GM18502 (cell line): ENCODE data around the gene FGFR3.

Source experiments
- ATAC-seq: cut with Tn5 transposase; IDR thresholded peaks from one replicate; pipeline ENCODE4 v1.9.1; 2021; ENCODE audit warnings: mild to moderate bottlenecking; ENCODE audit not compliant: unreplicated experiment, poor library complexity

Gene FGFR3

DNA sequence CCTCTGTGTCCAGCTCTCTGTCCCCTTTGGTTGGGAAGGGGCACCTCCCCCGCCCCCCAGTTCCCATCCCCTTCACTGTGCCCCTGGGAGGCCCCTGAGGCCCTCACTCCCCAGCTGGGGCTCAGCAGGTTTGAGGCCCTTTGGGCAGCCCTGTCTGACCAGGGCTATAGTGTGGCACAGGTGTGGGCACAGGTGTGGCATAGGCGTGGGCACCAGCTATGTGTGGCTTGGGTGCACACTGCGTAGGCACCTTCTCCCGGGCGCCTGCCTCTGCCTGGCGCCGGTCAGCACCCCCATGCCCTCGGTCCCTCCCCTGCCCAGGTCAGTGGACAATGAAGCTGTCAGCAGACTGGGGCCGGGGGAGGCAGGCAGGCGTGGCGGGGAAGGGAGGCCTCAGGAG, 7.5 kb upstream of the FGFR3 start:
- ATAC-seq, result no peak

DNA sequence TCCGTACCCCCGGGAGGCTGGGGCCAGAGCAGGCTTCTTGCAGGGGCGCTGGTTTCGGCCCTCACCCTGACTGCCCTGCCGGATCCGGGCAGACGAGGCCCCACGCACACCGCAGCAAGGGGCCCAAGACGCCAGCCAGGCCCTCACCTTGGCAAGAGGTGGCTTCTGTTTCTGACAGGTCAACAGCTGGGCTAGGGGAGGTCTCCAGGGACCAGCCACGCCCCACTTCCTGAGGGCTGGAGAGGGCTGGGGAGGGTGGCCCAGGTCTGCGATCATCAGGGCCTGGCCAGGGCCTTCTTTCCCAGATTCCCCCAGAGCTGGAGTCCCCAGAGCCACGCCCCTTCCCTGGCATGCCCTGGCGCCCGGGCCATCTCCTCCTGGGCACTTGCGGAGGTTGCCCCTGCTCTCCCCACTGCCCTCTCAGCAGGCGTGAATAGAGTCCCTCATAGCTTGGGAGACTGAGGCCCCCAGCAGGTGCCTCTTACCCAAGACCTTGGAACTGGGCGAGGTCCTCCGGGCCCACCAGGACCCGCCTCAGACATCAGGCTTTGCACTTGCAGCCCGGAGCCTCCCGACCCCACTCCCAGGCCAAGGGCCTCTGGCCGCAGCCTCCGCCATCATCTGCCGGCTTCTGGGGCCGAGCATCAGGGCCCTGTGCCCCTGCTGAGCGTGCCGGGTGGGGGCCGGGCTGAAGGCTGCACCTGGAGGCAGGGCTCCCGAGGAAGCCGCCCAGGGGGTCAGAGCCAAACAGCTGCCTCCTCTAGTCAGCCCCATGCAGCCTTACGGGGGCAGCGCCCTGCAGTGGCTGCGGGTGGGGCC, 6.3 kb upstream of the FGFR3 start:
- ATAC-seq, result no peak

DNA sequence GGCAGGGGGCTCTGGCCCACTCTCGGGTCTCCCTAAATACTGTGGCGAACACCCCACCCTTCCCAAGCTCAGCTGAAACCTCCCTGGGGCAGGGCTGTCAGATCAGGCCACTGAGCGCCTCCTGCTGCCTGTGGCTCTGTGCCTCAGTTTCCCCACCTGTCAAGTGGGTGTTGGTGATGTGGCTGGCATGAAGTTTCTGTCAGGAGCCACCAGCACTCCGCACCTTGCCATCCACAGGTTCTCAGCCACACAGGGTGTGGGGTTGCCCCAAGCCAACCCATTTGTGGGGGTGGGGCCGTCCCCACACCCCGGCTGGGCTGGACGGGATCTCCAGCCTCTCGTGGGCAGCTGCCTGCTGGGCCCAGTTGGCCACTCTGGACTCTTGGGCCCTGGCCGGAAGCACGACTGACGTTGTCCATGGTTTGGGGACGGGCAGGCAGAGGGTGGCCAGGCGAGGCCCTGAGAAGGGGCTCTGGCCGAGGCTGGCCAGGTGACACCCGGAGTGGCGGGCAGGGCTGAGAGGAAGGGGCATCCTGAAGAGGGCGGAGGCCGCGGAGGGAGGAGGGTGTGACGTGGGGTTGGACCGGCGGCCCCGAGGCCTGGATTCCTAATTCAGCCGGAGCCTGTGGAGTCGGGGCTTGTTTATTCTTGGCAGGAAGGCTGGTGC, 5.5 kb upstream of the FGFR3 start:
- ATAC-seq, result no peak

DNA sequence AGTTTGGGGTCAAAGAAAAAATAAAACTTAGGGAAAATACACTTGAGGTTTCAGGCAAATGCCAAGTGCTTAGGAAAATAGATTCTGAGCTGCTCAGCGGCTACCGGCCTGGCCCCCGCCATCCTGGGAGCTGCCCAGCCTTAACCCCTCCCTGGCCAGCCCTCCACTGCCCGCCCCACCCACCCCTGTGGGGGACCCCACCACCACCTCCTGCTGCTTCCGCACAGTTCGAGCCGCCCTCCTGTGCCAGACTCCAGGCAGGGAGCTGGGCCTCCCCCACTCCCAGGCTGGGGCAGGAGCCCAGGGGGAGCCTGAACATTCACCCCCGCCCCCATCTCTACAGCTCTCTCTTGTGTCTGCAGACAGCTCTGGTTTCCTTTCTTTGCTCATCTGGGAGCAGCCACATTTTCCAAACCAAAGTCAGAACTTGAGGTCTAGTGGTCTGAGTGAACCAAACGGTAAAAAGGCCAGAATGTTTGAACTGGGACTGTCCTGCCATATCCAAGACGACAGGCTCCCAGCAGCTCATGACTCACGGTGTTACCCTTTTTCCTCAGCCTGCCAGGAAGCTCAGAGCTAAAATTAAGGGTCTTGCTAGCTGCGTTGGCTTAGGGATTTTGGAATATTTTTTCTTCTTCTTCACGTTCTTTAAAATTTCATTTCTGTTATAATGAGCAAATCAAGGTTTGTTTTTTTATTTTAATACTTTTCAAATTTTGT, 4.7 kb upstream of the FGFR3 start:
- ATAC-seq, result no peak

DNA sequence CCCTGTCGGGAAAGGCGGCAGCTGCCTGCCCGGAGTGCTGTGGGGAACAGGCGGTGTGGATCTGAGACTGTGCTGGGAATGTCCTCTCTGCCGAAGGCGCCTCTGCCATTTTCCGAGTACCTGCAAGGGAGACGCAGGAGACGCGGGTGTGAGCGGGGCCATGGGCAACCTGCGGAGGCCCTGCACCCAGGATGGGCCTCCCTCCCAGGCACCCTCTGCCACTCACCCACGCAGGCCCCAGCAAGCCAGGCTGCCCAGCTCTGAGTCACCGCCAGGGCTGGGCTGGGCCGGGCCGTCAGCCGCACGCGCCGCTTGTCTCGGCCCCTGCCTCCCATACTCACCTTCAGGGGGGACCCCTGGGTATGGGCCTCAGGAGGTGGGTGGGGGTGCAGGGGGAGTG, 3.5 kb upstream of the FGFR3 start:
- no peak for ATAC-seq

DNA sequence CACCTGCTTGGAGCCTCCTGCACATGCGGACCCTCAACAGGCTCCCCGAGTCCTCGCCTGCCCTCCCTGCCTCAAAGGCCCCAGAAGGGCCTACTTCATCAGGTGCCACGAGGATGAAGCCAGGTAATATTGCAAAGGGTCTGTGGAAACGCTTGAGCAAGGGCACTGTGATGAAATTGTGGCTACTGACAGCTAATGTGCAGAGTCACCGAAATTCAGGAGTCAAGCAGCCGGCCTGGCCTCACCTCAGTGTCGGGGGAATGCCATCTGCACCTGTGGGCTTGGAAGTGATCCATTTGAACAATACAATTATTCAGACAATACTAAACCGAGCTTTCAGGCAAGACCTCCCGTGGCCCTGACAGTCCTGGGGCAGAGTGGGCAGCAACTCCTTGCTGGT, 3.1 kb upstream of the FGFR3 start:
- no peak for ATAC-seq

DNA sequence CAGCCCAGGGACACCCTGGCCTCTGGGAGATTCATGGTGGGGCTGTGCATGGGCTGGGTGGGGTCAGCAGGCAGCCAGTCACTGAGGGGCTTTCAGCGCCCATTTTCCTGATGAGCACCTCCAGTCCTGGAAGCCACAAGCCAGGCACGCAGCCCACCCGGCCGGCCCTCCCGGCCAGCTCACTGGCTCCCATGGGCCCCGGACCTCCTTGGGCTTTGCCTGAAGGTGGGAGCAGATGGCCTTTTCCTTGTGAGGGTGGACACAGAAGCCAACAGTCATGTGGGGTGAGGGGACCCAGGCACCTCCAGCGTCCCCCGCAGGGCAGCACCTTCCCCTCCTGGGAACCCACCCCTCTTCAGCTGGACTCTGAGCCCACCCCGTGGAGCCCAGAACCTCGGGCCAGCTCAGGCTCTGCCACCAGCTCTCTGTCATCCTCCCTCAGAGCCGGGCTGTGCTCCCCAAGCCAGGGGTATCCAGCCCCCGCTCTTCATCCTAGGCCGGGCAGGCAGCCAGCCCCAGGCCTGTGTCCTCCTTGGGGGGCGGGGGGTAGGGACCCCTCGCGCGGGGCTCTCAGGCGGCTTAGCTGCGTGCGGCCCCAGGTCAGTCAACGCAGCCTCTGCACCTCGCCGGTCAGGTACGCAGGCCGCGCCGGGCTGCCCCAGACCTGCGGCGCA, 798 bp upstream of the FGFR3 start:
- no peak for ATAC-seq

DNA sequence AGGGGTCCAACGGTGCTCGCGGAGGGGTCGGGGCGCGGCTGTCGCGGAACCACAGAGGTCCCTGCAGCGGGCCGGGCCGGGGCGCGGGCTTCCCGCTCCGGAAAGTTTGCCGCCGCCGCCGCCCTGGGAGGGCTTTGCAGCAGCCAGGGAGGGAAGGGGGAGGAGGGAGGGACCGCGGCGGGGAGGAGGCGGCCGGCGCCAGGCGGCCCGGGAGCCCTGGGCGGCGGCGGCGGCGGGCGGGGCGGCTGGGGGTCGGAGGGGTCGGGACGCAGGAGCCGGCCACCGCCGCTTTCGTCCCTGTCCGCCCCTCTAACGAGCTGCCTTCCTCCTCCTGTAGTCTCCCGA, 375 bp downstream of the FGFR3 start:
- ATAC-seq, result no peak

DNA sequence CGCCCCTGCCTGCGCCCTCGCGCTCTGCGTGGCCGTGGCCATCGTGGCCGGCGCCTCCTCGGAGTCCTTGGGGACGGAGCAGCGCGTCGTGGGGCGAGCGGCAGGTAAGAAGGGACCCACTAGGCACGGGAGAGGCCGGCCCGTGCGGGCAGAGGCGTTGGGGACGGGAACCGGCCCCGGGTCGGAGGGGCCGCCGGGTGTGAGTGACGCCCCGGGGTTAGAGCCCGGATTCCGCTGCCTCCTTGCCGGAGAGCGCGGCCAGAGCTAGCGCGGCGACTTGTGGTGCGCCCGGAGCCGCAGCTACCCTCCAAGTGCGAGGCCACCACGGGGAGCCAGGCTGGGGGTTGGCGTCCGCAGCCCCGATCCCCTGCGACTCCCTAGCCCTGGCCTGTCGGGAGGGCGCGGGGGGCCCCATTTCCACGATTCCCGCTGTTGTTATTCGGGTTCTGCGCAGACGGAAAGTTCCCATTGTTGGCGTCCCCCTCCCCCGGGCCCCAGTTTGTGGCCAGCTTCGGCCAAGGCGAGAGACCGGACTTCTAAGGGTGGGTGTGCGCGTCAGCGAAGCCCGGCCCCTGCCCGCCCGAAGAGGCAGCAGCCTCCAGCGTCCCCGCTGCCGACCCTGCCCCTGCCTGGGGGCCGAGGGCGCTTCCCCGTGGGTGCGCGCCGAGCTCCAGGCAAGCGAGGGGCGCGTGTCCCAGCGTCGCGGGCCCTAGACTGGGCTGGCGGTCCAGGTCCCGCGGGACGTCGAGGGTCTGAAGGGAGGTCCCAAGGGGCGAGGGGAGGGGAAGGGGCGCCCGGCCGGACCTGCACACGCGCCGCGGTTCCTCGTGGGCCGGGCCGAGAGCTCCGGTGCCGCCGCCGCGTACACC, 1.1 kb downstream of the FGFR3 start:
- no peak for ATAC-seq

DNA sequence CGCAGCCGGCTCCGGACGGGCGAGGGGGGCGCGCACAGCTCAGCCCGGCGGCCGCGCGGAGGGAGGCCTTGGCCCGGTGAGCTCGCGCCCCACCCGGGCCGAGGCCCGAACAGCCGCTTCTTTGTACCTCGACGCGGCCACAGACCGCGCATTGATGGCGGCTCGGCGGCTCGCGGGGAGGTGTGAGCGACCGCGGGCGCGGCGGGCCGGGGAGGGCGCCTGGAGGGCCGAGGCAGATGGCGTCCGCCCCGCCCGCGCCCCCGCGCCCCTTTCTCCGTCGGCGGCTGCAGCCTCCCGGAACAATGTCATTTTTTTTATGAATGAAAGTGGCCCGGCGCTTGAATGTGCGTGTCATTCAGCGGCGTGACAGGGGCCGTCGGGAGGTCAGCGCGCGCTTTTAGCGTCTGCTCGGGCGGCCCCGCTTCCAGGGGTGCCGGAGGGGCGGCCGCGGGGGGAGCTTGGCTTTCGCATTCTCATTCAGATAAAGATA, 1.8 kb downstream of the FGFR3 start:
- no peak for ATAC-seq

DNA sequence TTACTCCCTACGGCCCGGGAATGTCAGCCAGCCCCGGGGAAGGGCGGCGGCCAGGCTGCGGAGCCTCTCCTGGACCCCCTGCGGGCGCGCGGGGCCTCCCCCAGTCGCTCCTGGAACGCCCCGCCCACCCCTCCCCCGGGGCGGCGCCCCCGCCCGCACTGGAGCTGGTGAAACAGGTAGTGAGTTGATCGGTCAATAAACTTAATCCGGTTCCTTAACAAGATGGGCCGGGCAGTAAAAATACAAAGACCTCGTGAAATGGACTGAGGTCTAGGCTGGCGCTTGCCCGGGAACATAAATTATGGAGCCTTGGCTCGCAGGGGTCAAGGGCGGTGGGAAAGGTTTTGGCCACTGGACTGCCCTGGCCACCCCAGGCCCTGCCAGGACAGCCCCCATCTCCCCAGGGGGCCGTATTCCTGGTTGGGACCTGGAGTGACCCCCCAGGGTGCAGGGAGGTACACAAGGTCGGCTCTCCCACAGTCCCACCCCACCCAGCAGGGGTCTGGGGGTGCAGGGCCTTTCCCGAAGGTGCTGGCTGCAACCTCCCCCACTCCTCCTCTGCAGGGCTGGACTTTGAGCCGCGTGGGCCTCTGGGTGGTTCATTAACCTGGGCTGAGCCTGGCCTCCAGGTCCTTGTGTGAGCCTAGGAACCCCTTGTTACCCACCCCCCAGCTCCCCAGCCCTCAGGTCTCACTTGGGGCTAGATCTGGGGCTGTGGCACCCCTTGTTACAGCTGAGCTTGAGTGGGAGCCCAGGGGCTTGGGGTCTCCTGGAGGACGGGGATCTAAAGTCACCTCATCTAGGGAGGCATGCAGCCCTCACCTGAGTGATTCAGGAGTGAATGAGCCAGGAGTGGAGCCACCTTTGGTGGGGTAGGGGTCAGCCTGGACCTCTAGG, 2.5 kb downstream of the FGFR3 start:
- ATAC-seq, result no peak

DNA sequence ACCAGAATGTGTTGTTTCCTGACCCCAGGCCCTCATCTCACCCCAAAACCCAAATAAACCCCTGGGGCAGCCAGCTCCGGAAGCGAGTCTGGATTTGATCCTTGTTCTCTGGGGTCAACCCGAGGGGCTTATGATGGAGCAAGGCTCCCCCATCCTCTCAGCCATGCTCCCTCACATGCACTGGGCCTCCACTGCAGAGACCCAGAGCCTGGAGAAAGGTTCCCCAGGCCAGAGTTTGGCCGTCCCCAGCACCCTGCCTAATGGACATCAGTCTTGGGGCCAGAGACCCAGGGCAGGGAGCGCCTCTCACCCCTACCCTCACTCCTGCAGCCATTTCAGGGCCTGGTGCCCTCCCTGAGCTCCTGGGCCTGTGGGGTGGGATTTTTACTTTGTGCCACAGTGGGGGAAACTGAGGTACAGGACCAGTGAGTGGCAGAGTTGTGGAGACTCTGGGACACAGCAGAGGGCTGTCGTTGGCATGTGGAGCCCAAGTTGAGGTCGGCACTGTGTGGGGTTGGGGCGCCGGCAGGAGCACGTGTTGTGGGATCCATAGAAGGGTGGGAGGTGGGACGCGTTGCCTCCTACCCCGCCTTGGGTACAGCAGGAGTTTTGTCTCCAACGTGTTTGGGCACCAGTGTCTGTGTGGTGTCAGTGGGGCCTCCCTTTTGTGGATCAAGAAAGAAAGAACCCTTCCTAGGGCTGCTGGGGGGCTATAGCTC, 3.6 kb downstream of the FGFR3 start:
- ATAC-seq, result no peak

DNA sequence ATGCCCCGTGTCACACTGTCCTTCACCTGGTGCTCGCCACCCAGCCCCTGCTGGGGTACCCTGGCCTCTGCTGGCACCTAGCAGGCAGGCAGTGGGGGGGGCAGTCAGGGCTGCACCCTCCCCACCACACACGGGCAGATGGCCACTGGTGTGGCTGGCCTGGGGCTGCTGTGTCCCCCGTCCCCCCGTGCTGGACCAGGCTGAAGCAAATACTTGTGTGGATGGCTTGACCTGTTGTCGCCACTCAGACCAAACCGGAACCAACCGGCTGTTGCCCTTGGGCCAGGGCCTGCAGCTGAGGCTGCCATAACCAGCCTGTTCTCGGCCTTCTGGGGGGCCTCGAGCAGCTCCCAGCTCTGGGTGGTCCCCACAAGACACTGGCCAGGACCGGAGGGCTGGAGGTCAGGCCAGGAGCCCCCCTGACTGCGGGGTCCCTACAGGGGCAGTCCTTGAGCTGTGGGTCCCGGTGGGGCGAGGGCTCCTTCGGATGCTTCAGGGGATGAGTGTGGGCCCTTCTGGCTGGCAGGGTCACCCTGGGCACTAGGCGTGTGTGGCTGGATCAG, 4.3 kb downstream of the FGFR3 start:
- no peak for ATAC-seq

DNA sequence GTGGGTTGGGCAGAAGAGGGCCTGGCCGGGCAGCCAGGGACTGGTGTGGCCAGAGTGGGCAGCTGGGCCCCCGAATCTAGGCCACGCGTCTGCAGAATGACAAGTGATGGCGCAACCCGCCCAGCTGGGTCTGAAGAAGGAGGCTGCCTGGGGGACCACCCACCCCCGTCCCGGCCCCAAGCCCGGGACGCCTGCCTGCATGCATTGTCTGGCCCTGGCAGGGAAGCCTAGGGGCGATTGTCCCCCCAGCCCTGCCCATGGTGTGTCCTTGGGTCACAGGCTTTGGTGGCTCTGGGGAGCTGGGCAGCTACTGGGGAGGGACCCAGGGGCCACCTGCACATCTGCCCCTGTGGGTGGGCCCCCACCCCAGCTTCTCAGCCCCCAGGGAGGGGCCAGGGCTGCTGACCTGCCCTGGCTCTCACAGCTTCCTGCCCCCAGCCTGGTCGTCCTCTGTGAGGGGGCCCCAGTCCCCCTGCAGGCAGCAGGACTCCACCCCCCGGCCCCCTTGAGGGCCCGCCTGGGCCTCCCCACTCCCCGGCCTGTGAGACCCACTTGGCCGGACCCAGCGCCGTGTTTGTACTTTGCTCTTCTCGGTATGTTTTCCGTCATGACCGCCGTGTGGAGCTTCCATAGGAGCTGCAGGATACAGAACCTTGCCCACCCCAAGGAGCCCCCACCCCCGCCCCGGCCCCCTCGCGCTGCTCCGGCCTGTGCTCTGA, 4.9 kb downstream of the FGFR3 start:
- no peak for ATAC-seq

DNA sequence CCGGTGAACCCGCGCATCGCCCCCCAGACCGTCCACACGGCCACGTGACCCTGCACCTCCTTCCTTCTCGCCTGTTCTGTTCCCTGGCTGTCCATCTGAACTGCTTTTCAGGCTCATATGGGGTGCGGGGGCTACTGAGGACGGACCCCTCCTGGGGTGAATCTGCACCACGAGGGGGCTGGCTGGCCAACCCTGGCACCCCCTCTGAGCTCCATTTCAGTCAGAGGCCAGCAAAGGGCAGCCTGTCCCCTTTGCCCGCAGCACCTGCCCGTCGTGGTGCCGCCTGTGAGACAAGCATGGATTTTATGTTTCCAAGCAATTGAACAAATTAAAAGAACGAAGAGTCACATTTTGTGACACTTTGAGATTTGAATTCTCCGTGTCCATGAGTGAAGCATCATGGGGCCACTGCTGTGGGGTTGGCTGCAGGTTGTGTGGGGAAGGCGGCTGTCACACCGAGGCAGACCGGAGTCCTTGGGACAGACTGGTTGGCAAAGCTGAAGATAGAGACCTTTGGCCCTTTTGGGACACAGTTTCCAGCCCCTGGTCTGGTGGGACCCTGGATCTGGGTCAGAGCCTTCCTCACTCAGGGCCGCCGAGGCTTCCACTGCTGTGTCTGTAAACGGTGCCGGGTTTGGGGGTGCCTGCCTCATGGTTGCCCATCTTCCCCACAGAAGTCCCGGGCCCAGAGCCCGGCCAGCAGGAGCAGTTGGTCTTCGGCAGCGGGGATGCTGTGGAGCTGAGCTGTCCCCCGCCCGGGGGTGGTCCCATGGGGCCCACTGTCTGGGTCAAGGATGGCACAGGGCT, 5.7 kb downstream of the FGFR3 start:
- ATAC-seq, result no peak
